Myocyte (in vitro differentiated cells): ENCODE data around the gene SOX10. TPM values are rescaled to one million over a fixed set of nuclear protein-coding genes. Genes with fewer than 3 reads are reported as not detected.
A peak's percentile ranks its signal among the peaks of the same experiment; 100 is the strongest.

ENCODE experiments used
- DNase-seq: peaks from one replicate; pipeline ENCODE4 v3.0.0-alpha.2; 2012; ENCODE audit warnings: low read depth
- polyA plus RNA-seq: library from polyadenylated mRNA; unstranded; fragments of >200 nt; gene quantifications from one replicate; pipeline ENCODE4 v1.2.1, GENCODE V29; 2012; ENCODE audit warnings: missing spikeins
- total RNA-seq: library from RNA; depleted of rRNA; stranded (reverse); fragments of >200 nt; gene quantifications from 2 replicates; pipeline ENCODE4 v1.2.3, GENCODE V29; 2014

The SOX10 gene
- not detected in 2 replicates for total RNA-seq
- polyA plus RNA-seq: 0.09 TPM

DNA sequence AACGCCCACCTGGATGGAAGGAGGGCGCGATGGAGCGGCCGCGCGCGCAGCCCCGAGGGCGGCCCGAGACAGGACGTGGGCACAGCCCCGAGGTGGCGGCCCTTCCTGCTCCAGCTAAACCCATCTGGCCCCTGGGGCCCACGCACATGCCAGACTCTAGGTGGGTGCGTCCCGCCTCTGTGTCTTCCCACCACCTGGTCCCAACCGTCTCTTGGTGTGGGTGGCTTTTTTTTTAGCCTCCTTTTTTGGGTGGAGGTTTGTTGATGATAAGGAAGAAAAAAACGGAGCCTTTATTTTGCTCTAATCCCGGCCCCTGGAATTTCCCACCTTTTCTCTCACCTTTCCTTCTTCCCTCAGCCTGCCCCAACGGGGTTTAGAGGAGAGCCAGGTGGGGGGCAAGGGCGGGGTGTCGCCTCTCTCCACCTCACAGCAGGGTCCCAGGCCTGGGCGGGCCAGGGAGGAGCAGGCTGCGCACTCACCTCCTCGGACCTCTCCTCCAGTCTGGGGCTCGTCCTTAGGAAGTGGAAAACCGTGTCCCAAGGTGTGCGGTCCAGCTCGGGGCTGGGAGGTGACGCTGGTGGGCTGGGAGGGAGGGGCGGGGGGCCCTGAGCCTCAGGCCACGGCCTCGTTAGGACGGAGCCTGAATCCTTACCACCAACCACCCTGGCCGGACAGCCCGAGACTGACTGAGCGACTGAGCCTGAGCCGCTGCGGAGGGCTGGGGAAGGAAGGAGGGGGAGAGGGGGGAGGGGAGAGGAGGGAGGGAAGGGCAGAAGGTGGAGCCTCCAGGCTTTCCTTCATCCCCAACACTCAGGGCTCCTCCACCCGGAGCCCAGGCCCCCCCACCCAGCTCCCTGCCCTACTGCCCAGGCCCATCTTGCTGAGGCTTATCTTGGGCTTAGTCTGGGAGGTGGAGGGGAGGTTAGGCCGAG lies at the start of gene SOX10:
SOX10 (minus strand) TSS at position 696 of the 932 bp plus-strand sequence. CDS start 771 bp downstream, outside the sequence.
- DNase-seq: no peak

DNA sequence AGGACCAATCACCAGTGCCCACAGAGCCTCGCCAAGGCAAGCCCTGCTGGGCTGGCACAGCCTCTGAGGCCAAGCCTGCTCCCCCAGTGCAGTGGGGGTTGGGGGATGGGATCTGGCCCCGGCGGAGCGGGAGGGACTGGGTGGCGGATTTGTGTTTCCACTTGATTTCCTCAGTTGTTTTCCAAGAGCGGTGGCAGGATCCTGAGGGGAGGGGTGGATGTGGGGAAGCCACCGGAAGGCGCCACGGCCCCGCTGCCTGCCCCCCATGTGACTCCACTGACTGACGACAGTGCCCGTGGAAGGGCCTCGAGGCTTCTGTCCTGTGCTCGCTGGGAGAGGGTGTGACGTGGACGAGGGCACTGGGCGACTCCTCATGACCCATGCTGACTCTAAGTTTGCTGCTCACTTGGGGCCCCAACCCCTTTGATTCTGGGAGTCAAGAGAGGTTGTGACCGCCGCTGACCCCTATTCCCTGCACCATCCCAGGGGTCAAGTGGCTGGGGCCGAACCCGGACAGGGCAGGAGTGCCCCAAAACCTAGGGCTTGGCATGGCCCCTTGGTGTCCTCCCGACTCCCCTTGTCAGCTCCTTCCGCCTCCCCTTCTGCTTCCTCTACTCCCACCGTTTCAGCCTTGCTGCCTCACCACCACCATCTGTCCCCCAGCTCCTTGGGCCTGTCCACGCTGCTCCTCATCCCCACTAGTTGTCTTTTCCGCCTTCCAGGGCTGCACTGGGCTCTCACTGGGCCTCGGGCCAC lies 49.3 kb upstream of the SOX10 start:
- no peak for DNase-seq

DNA sequence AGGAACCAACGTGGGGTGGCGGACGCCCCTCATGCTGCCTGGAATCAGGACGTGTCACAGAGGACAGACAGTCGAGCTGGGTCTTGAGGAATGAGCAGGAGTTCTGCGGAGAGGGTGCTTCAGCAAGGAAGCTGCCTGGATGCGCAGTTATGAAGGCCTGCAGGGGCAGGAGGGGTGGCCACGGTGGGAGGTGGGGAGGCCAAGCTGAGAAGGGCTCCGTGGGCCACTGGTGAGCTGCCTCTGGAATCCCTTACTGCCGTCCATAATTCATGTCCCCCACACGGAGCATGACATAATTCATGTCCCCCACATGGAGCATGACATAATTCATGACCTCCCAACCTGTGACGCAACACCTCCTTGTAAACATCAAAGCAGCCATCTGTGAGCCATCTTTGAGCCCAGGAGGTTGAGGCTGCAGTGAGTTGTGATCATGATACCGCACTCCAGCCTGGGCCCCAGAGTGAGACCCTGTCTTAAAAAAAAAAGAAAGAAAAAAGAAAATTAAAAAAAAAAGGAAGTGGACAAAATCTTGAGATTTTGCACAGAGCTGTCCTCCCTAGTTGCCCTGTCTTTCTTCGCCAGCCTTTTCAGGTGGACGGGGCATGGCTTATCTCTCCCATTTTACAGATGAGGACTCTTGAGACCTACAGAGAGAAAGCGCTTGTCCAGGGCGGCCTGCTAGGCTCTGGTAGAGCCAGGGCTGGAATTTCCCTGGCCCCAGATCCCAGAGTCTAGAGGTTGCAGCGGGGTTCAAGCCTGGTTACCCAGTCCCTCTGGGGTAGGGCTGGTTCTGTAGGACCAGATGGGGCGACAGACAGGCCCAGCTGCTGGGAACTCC lies 48.5 kb upstream of the SOX10 start:
- DNase-seq: peak; percentile 18

DNA sequence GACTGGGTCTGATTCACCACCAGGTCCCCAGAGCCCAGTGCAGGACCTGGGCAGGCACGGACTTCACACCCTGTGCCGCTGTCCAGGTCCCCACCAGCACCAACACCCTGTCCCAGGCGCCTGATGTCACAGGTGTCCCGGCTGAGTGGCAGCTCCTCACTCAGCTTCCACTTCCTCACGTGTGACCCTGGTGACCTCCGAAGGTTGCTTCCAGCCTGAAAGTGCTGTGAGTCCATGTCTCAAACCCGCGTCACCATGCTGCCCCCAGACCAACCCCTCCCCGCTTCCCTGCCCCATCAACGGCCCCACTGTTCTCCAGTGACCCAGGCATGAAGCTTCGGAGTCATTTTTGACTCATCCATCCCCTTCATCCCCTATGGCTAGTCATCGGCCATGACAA lies 47.1 kb upstream of the SOX10 start:
- no peak for DNase-seq

DNA sequence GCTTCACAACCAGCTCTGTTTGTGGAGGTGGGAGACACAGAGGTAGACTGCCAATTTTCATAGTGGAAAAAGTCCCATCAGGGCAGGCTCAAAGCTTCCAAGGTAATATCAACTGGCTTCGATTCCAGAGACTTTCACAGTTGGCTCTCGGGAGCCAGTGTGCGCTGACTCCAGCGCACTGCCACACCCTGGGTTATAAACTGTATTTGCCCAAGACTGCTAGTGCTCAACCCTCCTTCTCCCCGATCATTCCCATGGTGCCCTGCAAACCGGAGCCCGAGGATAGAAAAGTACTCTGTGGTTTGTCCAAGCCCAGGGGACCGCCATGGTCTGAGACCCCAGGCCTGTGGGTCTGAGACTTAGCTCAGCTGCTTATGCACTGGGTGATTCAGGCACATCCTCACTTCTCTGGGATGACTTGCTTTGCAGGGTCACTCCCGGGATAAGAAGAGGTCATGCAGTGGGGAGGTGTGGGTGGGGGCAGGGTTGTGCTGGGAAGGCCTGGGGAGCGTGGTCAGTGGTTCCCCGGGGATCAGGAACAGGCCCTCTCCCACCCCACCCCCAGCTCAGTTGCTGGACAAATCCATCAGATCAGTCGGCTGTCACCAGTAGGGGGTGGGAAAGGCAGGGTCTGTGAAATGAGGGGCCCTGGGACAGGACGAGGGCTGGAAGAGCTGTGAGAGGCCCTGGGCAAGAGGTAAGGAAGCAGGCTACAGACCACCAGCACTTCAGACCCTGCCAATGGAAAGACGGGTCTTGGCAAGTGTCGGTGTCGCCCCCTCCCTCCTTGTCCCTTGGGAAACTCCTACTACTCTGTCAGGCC lies 46.2 kb upstream of the SOX10 start:
- no peak for DNase-seq

DNA sequence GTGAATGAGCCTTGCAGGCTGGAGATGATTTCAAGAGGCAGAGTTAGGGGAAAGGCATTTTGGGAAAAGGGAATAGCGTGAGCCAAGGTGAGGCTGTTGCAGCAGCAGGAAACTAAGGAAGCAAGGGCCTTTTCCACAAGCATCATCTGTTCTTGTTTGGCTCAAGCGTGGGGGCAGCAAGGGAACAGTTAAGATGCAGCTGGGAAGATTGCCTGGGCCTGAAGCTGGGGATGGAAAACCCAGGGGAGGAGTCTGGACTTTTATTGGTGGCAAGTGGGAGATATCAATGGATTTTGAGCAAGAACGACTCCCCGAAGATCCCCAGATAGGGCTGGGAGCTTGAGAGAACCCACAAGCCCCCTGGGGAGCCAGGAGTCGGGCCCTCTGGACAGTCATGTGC lies 45.5 kb upstream of the SOX10 start:
- DNase-seq: no peak

DNA sequence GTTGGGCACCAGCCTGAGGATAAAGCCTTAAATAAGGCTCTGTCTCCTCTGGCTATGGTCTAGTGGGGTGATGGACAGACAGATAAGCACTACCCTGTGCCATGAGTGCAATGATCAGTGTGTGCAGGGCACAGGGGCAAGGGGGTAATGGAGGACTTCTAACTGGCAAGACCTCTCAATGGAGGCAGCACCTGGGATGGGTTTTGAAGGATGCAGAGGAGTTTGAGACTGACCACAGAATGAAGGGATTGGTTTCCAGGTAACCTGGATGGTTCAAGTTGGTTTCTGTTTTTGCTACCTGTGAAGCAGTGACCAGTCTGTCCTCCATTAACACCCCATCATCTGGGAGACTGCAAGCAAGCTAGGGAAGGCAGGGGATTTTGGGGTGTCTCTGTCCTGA lies 45.0 kb upstream of the SOX10 start:
- no peak for DNase-seq

DNA sequence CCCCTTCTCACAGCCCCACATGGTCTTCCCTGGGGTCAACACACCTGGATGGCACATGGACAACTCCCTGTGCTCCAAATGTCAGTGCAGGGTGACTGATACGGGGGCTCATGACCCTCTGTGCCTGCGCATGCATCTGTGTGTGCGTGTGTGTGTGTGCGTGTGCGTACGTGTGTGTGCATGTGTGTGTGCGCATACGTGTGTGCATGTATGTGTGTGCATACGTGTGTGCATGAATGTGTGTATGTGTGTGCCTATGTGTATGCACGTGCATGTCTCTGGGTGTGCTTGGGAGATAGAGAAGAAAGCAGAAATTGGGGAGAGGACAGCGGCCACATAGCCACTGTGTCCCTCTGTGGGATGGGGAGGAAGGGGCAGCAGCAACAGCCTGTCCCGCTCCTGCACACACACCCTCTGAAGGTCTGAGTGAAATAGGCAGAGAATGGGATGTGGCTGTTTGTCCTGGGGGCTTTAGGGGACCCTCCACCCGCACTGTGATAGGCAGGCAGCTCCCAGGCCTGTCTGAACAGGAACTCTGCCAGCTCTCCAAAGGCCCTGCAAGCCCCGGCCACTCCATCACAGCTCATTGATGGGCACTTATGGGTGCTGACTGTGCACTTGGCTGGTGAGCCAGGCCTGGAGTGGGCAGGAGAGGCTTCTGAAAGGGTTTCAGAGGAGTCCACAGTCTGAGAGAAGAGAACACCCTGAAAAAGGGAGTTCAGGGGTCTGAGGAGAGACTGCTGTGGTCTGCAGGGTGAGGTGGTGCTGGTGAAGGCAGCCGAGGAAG lies 44.2 kb upstream of the SOX10 start:
- DNase-seq: no peak

DNA sequence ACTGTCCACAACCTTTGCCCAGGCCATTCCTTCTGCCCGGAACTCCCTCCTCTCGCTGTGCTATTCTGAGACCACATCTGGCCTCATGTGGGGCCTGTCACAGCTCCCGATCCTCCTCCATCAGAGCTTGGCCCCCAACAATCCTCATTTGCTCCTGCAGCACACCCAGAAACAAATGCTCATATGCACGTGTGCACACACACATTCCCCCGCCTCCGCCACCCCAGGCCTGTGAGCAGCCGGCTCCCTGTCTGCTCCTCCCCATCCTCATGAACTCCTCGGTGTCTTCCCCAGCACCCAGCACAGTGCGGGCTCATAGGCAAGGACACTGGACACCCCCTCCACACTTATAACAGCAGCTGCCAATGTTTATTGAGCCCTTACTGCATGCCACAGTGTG lies 43.1 kb upstream of the SOX10 start:
- no peak for DNase-seq

DNA sequence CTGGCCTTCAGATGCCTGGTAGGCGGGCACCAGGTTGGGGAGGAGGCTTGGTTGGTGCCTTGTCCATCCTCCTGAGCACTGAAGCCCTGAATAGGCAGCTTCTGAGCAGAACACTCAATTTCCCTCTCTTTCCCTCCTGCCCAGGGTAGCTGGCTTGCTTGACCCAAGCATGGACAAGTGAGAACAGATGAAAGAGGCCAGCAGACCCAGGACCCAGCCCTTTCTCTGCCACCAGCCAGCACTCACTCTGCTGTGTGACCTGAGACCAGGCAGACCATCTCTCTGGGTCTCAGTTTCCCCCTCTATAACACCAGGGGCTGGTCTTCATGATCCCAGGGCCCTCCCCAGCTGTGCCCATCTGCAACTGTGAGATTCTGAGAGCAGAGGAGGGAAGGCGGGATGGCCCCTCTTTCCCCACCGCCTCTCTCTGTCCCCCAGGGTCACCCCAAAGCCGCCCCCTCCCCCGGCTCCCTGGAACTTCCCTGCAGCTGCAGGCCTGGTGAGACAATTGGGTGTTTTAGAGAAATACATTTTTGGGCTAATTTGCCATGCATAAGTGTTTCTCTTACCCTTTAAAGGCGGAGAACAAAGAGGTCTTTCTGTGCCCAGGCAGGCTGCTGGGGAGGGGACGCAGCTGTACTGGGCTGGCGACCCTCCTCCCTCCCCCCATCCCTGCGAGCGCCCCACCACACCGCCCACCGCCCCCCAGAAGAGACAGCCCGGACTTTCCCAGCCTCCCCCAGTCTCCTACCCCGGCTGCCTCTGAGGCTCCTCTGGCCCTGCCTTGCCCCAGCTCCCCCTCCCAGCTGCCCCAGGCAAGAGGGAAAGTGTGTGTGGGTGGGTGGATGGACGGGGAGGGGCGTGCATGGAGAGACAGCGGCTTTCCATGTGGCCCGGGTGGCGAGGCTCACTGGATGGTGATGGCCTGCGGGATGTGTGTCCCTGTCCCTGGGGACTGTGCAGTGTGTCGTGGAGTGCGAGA lies 42.1 kb upstream of the SOX10 start:
- DNase-seq: no peak

DNA sequence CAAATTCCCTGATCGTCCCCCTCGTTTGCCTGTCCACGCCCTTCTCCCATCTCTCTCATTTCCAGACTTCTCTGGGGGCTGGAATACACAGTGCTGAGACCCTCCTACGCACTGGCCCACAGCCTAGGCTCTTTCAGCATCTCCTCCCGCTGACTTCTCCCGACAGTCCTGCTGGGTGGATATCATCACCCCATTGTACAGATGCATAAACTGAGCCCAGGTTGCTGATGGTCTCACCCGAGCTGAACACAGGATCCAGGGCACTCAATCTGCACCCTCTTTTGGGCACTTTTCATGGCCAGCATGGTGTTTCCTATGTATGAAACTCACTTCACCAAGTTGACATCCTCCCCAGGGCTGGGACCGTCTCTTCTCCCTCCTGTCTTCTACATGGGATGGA lies 41.2 kb upstream of the SOX10 start:
- no peak for DNase-seq

DNA sequence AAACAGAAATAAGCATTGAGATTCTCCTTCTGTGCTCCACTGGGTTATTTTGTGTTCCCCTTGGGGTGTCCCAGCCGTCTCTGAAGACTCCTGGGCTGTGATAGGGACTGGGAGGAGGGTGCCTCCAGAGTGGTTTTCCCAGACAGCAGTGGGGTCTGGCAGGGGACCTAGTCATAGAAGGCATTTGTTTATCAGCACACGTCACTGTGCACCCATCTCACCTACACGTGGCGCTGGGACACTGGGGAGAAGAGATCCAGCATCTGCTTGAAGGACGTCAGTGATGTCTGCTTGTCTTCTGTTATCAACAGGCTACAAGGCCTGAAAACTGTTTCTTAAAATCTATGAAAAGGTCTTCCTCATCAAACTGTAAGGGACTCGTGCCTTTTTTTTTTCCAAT lies 38.7 kb upstream of the SOX10 start:
- DNase-seq: no peak

DNA sequence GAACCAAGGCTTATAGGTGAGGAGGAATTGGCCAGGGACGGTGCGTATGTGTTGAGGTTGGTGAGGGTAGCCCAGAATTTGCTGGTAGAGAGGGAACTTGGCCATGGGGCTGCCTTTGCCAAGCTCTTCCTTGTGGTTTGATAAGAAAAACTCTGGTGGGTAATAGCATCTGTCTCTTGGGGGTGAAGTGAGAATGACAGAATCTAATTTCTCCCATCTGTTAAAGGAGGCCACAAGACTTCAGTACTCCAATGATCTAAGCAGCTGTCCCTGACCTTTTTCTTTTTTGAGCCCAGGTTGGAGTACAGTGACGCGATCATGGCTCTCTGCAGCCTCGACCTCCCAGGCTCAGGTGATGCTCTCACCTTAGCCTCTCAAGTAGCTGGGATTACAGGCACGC lies 36.9 kb upstream of the SOX10 start:
- peak; percentile 86 for DNase-seq

DNA sequence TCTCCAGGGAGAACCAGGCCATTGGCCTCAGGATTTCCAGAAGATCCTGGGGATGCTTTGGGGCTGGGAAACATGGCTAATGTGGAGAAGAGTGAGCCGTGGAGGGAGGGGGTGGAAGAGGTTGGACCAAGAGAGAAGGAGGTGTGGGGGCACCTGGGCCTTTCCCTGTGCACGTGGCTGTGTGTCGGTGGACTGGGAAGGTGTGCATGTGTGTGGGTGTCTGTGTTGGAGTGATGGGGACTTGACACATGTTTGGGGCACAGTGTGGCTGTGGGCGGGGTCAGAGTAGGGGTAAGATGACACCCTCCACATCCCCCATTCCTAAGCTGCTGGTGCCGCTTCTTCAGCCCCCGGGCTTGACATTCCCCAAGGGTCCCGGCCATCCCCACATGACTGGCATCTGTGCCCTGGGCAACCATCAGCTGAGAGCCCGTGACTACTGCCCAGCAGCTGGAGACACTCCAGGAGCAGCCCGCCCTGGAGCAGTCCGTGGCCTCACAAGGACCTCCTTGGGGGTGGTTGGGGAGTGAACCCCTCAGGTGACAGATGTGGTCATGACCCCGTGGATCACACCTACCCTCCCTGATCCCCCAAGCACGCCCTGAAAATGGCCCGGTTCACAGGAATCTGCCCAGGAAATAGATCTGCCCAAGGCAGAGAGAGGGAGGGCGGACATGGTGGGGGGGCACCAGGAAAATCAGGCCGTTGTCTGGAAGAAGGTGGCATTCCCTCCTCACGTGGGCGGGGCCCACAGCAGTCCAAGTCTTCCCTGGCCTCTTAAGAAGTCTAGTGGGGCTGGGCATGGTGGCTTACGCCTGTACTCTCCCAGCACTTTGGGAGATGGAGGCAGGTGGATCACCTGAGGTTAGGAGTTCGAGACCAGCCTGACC lies 34.8 kb upstream of the SOX10 start:
- no peak for DNase-seq

DNA sequence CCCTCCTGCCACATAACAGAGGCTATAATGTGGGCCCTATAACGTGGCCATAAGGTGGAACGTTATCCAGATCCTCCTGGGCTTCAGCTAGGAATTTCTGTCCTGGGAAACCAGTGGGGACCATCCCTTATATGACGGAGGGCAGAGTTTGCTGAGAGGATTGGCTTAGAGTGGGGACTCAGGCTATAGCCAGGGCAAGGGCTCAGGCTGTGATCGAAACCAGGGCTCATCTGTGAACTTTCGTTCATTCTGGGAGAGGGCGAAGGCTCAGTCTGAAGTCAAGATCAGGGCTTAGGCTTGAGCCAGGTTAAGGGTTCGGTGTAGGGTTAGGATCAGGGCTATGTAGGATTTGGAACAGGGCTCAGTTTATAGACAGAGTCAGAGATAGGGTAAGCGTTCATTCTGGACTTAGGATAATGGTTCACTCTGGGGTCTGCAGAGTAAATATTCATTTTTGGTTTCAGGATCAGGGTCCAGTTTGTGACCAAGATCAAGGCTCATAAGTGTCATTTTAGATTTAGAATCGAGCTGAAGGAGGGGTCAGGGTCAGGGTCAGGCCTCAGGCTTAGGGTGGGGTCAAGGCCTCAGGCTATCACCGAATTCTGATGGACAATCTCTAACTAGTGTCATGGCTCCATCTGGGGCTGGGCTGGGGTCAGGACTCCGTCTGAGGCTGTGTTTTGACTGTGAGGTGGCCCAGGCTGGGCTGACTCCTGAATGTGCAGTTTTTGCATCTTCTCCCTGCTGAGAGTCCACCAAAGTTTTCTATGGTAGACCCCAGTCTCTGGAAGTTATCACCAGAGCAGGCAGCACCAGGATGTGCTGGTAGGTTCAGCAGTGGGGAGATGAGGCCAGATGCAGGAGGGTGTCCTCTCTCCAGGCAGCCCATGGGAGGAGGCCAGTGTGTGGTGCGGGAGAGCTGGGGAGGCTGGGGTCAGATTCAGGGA lies 33.9 kb upstream of the SOX10 start:
- no peak for DNase-seq

DNA sequence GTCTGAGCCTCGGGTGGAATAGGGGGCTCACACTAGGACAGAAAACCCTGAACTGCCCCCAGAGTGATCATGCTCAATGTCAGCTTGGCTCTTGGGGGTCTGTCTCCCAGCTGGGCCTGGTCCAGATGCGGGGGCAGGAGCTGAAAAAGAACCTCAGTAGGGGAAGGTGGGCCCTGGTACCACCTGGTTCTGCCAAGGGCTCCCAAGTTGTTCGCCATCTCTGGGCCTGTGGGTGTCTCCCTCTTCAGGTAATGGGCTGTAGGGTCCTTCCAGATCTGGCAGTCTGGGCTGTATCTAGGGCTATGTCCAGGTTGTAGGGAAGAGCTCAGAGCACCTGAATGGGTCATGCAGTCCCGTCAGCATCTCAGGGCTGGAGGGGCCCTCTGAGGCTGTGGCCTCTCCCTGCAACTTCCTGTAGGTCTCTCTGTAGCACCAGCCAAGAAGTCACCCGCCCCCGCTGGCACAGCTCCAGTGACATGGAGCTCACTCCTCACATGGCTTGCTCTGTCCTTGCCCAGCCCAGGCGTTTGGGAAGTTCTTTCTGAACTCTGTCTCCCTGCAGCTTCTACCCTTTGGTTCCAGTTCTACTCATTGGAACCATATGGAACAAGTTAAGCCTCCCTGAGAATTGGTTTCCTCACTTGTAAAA lies 33.0 kb upstream of the SOX10 start:
- DNase-seq: no peak
